ENCODE measurements around the gene STK32C. TPM values are rescaled to one million over a fixed set of nuclear protein-coding genes. Genes with fewer than 3 reads are reported as not detected.

STK32C gene
- total RNA-seq, 4 donors from 2014 or later, result 3.3 to 5.7 (median 3.5) TPM

DNA sequence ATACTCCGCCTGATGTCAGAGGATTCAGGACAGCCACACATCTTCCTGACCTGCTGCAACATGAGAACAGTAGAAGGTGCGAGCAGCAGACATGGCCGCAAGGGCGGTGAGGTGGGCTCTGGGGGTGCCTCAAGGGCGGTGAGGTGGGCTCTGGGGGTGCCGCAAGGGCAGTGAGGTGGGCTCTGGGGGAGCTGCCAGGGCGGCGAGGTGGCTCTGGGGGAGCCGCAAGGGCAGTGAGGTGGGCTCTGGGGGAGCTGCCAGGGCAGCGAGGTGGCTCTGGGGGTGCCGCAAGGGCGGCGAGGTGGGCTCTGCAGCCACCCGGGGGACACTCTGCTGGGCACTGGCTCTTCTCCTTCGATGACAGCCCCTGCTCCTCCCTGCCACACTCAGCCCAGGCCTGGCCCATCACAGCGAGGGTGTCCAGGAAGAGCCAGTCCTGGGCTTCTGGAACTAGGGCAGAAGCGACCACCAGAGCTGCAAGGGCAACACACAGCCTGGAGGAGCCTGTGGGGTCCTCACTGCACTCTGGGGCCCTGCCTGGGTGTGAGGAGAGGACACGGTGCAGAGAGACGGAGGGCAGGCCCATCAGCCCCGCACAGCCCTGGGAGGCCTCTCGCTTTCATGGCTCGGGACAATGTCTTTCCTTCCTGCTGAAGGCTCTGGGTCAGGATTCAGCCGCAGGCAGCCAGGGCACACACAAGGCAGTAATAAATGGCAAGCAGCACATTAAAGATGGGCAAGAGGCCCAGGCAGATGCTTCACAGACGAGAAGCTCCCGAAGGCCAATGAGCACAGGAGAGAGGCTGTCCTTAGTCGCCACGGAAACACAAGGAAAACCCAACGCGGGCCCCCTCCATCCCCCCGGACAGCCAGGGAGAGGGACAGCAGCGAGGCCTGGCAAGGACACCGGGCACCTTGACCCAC lies 42.5 kb downstream of the STK32C start:
- 70 to 75% methylated on average over 24 to 32 of the region's 32 CpGs for WGBS, 2 donors
- TF ChIP-seq, protein P1, sequence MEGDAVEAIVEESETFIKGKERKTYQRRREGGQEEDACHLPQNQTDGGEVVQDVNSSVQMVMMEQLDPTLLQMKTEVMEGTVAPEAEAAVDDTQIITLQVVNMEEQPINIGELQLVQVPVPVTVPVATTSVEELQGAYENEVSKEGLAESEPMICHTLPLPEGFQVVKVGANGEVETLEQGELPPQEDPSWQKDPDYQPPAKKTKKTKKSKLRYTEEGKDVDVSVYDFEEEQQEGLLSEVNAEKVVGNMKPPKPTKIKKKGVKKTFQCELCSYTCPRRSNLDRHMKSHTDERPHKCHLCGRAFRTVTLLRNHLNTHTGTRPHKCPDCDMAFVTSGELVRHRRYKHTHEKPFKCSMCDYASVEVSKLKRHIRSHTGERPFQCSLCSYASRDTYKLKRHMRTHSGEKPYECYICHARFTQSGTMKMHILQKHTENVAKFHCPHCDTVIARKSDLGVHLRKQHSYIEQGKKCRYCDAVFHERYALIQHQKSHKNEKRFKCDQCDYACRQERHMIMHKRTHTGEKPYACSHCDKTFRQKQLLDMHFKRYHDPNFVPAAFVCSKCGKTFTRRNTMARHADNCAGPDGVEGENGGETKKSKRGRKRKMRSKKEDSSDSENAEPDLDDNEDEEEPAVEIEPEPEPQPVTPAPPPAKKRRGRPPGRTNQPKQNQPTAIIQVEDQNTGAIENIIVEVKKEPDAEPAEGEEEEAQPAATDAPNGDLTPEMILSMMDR (IDR thresholded peaks at IDR 0.05), result no peak
- no peak for TF ChIP-seq POLR2A (IDR thresholded peaks at IDR 0.05)
- intact Hi-C loops (cut with DNase I), result no loop called here
- H3K27ac ChIP-seq, result no peak overlapping the region
- H3K27me3 ChIP-seq, result no peaks in the 10 kb centered on the region
- no peaks in the 10 kb centered on the region for H3K4me1 ChIP-seq
- H3K4me3 ChIP-seq (replicated peaks in 1 of 3), result no peak overlapping the region
- no peaks in the 10 kb centered on the region for H3K9me3 ChIP-seq
- no peak for DNase-seq
- H3K36me3 ChIP-seq, result no peaks in the 10 kb centered on the region

DNA sequence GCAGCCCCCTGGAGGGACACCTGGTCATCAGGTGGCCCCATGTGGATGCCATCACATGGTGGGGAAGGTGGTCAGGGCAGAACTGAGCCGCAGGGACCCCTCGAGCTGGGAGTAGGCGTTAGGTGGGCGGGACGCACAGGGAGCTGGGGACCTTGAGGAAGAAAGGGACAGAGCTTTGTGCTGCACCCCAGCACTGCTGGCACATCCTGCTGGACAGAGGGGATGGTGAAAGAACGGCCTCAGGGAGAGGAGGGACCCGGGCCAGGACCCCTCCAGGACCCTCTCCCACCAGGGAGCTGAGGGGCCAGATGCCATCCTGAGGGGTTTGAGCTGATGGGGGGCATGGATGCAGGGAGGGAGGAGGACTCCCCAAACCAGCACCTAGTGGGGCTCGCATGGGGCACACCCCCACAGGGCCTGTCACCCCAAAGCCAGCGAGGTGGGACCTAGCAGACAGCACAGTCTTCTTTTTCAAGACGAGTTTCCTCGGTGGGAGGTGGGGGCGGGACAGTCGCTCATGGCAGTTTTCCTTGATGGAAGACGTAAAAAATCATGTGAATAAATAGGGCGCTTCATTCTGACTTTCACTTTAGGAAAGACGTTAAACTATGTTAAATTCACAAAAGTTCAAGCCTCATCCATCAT lies 43.3 kb downstream of the STK32C start:
- Histone ChIP-seq H3K4me1 (no peaks in the 10 kb centered on the region), H3K4me3 (replicated peaks in 1 of 3) (no peak overlapping the region), H3K27me3 (no peaks in the 10 kb centered on the region), H3K27ac (no peak overlapping the region), H3K9me3 (no peaks in the 10 kb centered on the region), H3K36me3 (no peaks in the 10 kb centered on the region)
- no peak for DNase-seq
- no peak for TF ChIP-seq POLR2A (IDR thresholded peaks at IDR 0.05)
- TF ChIP-seq, protein P1 (IDR thresholded peaks at IDR 0.05), result no peak
- intact Hi-C loops (cut with DNase I), result no loop called here
- WGBS, 2 donors, result 88 to 89% methylated on average over 16 of the region's 16 CpGs

DNA sequence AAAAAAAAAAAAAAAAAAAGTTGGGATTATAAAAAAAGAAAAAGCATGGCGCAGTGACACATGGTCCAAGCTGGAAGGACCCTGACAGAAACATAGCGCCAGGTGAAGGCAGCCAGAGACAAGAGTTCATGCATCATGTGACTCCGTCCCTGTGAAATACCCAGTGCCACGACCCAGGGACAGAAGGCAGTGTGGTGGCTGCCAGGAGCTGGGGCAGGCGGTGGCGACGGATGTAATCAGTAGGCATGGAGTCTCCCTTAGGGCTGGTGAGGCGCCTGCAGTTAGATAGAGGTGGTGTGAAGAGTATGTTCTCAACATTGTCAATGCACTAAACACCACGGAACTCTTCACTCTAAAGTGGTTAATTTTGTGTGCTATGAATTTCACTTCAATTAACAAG lies 43.9 kb downstream of the STK32C start:
- WGBS, 2 donors, result 89 to 90% methylated on average over 9 of the region's 9 CpGs
- Histone ChIP-seq H3K4me1 (no peaks in the 10 kb centered on the region), H3K4me3 (replicated peaks in 1 of 3) (no peak overlapping the region), H3K27me3 (no peaks in the 10 kb centered on the region), H3K27ac (no peak overlapping the region), H3K9me3 (no peaks in the 10 kb centered on the region), H3K36me3 (no peaks in the 10 kb centered on the region)
- no peak for TF ChIP-seq POLR2A (IDR thresholded peaks at IDR 0.05)
- TF ChIP-seq, protein P1 (IDR thresholded peaks at IDR 0.05), result no peak
- no peak for DNase-seq
- intact Hi-C loops (cut with DNase I), result no loop called here

DNA sequence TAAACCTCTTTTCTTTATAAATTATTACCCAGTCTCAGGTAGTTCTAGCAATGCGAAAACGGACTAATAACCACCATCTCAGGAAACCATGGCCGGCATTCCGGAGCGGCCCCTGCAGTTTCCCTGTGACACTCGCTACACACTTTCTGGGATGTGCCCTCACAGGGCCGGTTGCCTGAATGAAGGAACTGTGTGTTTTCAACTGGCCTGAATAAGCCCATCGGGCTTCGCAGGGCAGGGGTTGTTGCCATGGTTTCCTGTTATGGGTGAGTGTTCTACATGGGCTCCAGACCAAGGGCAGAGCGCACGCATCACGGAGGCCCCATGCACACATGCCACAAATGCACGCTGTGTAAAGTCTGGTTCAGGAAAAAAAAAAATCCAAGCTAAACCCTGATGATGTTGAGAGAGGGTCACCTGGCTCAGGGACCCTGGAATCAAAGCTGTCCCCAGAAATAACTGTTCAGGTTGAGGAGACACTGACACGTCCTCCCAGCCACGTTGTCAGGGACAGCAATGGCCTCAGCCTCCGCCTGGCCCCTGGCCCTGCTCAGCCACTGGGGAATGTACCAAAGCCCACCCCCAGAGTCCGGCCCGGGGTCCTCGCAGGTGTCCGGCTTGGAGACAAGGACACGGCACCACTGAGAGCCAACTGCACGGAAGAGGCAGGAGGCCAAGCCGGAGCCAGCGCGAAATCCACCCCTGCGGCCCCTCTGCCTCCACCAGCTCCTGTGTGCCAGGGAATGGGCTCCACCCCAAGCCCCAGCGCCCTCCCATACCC lies 47.9 kb downstream of the STK32C start:
- Histone ChIP-seq H3K4me1 (no peaks in the 10 kb centered on the region), H3K27ac (no peak overlapping the region), H3K4me3 (replicated peaks in 1 of 3) (no peak overlapping the region), H3K27me3 (no peaks in the 10 kb centered on the region), H3K36me3 (no peaks in the 10 kb centered on the region), H3K9me3 (no peaks in the 10 kb centered on the region)
- intact Hi-C loops (cut with DNase I), result no loop called here
- 83 to 89% methylated on average over 23 to 26 of the region's 27 CpGs for WGBS, 2 donors
- no peak for TF ChIP-seq POLR2A (IDR thresholded peaks at IDR 0.05)
- TF ChIP-seq, protein P1 (IDR thresholded peaks at IDR 0.05), result no peak
- DNase-seq, result no peak
